Sigmoid colon (tissue), 7 donors: ENCODE measurements around the gene SLC35G1. TPM values are rescaled to one million over a fixed set of nuclear protein-coding genes. Genes with fewer than 3 reads are reported as not detected.

Experiments
- DNase-seq: peaks from one replicate; pipeline ENCODE4 v3.0.0-alpha.2; 2019
- H3K27ac ChIP-seq, 4 donors: fragments of 200-600 bp; sonication (generic); one replicate each; pipeline ENCODE4 v1.5.1; 2016 to 2019; ENCODE audit warnings: mild to moderate bottlenecking in 1 of 4
- H3K27me3 ChIP-seq, 3 donors: fragments of 200-600 bp; sonication (generic); one replicate each; pipeline ENCODE4 v1.5.1; 2019; ENCODE audit warnings: mild to moderate bottlenecking in 1 of 3
- H3K36me3 ChIP-seq, 4 donors: fragments of 200-600 bp; sonication (generic); one replicate each; pipeline ENCODE4 v1.5.1; 2016 to 2019
- H3K4me1 ChIP-seq, 4 donors: fragments of 200-600 bp; sonication (generic); one replicate each; pipeline ENCODE4 v1.5.1; 2017 to 2019
- H3K4me3 ChIP-seq, 4 donors: fragments of 200-600 bp; sonication (generic); one replicate each; pipeline ENCODE4 v1.5.1; 2017 to 2019; ENCODE audit warnings: mild to moderate bottlenecking in 2 of 4, moderate library complexity in 1 of 4
- H3K9me3 ChIP-seq, 4 donors: fragments of 200-600 bp in 3 of 4; sonication (generic) in 3 of 4; one replicate each; pipeline versions ENCODE4 v1.5.1 to v1.6.1; 2013 to 2019
- EP300 ChIP-seq, 4 donors: sonication (generic); formaldehyde crosslinking; IDR thresholded peaks; one replicate each; pipeline ENCODE4 v1.6.1; 2017; ENCODE audit warnings: antibody characterized with exemption in 4 of 4
- POLR2A ChIP-seq, 2 donors: fragments of 450-650 bp; IDR thresholded peaks; one replicate each; pipeline ENCODE4 v1.6.1; 2016; ENCODE audit warnings: antibody characterized with exemption in 2 of 2, mild to moderate bottlenecking in 2 of 2, moderate library complexity in 2 of 2
- POLR2AphosphoS5 ChIP-seq, 4 donors: sonication (generic); formaldehyde crosslinking; IDR thresholded peaks; one replicate each; pipeline ENCODE4 v1.6.1; 2017; ENCODE audit warnings: antibody characterized with exemption in 4 of 4
- WGBS, 2 donors: extraction: QIAGEN DNeasy Blood & Tissue Kit; methylation state at CpG; one replicate each; pipeline ENCODE4 v1.1.7; 2013; 5-methylcytosine and 5-hydroxymethylcytosine counted together
- intact Hi-C: fragments of 100-400 bp; cut with DNase I; formaldehyde crosslinking; loops from one replicate; pipeline ENCODE4 v1.15.1; 2023
- polyA plus RNA-seq, 3 donors: library from polyadenylated mRNA; stranded (reverse); fragments of 200-250 nt; gene quantifications; one replicate each; pipeline ENCODE4 v1.2.3, GENCODE V29; 2013
- total RNA-seq, 4 donors: library from RNA; depleted of rRNA; stranded (reverse); fragments of >200 nt; gene quantifications; one replicate each; pipeline ENCODE4 v1.1.0, GENCODE V29; 2016
- TF ChIP-seq, protein P1 (sequence below), 4 experiments: fragments of 450-650 bp in 3 of 4; fragments of 200-600 bp in 1 of 4; IDR thresholded peaks; one replicate each; pipeline ENCODE4 v1.5.1; 2016 to 2019; ENCODE audit warnings: antibody characterized with exemption in 4 of 4, mild to moderate bottlenecking in 3 of 4, moderate library complexity in 2 of 4
- donor health status: healthy with polysubstance abuse.
- donor health status: Bipolar disorder and iron deficiency.
- donor health status: healthy.

Gene SLC35G1
- total and polyA plus RNA-seq, 7 donors, result 2.2 to 12.6 (median 6.0) TPM

DNA sequence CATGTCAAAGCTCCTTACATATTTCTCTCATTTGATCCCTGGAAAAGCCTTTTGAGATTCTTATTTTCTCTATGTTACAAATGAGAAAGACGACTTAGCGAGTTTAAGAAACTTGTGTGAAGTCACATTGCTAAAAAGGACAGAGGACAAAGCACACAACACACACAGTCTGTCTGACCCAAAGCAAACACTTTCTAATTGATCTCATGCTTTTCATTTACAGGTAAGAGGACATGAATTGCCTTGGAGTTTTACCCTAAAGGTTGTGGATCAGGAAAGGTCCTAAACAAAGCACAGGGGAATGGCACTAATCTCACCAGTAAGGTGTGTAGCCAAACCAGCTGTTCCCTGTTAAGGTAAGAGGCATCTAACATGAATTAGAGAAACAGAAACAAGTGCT is 18.7 kb downstream of the SLC35G1 start:
- Histone ChIP-seq H3K4me1 (peaks cover 0 to 10% (median 3%) of the 10 kb centered on the region in 4 donors), H3K4me3 (no peak overlapping the region), H3K27ac (no peak overlapping the region), H3K36me3 (peaks cover 0 to 11% (median 0%) of the 10 kb centered on the region in 4 donors), H3K9me3 (no peaks in the 10 kb centered on the region), H3K27me3 (no peaks in the 10 kb centered on the region)
- WGBS, 2 donors, result 97 to 99% methylated on average over 2 of the region's 2 CpGs
- TF ChIP-seq EP300 (IDR thresholded peaks at IDR 0.05), result no peak
- TF ChIP-seq, protein P1, sequence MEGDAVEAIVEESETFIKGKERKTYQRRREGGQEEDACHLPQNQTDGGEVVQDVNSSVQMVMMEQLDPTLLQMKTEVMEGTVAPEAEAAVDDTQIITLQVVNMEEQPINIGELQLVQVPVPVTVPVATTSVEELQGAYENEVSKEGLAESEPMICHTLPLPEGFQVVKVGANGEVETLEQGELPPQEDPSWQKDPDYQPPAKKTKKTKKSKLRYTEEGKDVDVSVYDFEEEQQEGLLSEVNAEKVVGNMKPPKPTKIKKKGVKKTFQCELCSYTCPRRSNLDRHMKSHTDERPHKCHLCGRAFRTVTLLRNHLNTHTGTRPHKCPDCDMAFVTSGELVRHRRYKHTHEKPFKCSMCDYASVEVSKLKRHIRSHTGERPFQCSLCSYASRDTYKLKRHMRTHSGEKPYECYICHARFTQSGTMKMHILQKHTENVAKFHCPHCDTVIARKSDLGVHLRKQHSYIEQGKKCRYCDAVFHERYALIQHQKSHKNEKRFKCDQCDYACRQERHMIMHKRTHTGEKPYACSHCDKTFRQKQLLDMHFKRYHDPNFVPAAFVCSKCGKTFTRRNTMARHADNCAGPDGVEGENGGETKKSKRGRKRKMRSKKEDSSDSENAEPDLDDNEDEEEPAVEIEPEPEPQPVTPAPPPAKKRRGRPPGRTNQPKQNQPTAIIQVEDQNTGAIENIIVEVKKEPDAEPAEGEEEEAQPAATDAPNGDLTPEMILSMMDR (IDR thresholded peaks at IDR 0.05), result no peak
- TF ChIP-seq POLR2AphosphoS5 (IDR thresholded peaks at IDR 0.05), result no peak
- TF ChIP-seq POLR2A (IDR thresholded peaks at IDR 0.05), result no peak
- no peak for DNase-seq
- intact Hi-C loops, result loop anchor here (10.0 kb wide), 1 partner anchor 532 kb away; no protein-coding TSS in a partner anchor

DNA sequence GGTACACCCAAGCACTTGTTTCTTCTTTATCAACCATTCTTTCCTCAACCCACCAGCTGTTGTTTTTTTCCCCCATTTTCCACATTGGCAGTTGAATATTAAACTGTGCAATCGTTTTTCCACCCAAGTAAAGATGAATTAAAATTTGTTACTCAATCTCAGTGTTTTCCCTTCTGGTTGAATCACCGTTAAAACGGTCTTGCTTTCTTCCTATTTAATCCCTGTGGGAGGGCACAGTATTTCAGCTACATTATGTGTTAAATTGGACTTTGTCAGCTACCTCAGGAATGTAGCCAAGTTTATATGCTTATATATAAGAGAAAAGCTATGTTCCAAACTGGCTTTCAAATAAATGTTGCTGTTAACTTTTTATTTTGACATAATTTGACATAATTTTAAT is 19.9 kb downstream of the SLC35G1 start:
- DNase-seq, result no peak
- Histone ChIP-seq H3K9me3 (no peaks in the 10 kb centered on the region), H3K4me1 (peaks cover 0 to 13% (median 3%) of the 10 kb centered on the region in 4 donors), H3K27ac (no peak overlapping the region), H3K27me3 (no peaks in the 10 kb centered on the region), H3K4me3 (no peak overlapping the region), H3K36me3 (no peaks in the 10 kb centered on the region)
- intact Hi-C loops, result loop anchor here (10.0 kb wide), 1 partner anchor 531 kb away; no protein-coding TSS in a partner anchor
- TF ChIP-seq, protein P1 (IDR thresholded peaks at IDR 0.05), result no peak
- TF ChIP-seq POLR2A (IDR thresholded peaks at IDR 0.05), result no peak
- 63 to 80% methylated on average over 3 of the region's 3 CpGs for WGBS, 2 donors

DNA sequence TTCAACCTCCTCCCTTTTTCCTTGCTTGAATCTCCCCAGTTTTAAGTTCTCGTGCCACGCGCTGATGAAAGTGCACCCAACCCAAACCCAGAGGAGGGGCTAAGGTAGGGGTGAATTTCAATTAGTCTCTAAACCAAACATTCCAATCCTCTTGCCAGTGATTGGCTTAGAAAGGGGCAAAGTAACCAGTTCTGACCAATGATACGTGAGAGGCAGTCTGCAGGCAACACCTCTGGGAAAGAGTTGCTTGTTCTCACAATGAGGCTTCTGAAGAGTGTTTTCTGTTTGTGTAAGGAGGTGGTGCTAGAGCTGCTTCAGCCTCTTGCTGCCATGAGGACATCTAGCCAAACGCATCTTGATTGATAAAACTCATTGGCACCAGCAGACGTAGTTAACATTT is 21.8 kb downstream of the SLC35G1 start:
- intact Hi-C loops, result loop anchor here (10.0 kb wide), 1 partner anchor 529 kb away; no protein-coding TSS in a partner anchor
- 90 to 94% methylated on average over 6 of the region's 6 CpGs for WGBS, 2 donors
- no peak for TF ChIP-seq POLR2A (IDR thresholded peaks at IDR 0.05)
- TF ChIP-seq POLR2AphosphoS5 (IDR thresholded peaks at IDR 0.05), result no peak
- TF ChIP-seq, protein P1 (IDR thresholded peaks at IDR 0.05), result no peak
- TF ChIP-seq EP300 (IDR thresholded peaks at IDR 0.05), result no peak
- no peak for DNase-seq
- H3K36me3 ChIP-seq, result no peaks in the 10 kb centered on the region
- no peak overlapping the region for H3K4me3 ChIP-seq
- peaks cover 0 to 13% (median 3%) of the 10 kb centered on the region in 4 donors for H3K4me1 ChIP-seq
- no peak overlapping the region for H3K27ac ChIP-seq
- no peaks in the 10 kb centered on the region for H3K9me3 ChIP-seq
- no peaks in the 10 kb centered on the region for H3K27me3 ChIP-seq

DNA sequence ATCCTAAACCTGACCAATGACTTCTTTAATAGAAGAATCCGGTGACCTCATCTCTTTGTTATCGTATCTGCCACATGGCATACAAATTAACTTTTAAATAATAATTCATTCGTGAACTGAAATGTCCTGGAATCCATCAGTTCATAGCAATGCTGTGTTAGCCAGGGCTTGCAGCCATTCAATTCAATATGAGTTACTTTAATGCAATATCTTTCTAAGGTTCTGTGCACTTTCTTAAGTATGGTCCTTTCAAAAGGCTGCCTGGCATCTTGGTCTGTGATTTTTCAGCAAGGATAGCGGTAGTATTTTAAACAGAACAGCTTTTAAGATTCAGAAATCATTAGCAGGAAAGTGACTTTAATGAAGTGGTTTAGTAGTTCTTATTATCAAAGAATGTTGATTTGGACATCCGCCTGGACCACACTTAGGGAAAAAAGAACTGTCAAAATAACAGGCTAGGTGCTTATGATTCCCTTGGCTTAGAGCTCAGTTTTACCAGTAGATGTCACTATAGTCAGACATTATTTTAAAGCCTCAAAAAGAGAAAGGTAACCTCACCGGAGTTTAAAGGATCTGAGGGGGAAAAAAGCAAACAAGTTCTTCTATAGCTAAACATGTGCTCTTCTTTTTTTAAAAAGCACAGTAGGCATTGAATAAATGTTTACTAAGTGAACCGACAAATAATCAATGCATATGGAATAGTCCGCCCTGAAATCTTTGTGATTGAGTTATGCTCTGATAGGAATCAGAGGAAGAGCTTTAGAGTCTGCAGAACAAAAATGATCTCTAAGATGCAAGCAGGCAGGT is 22.7 kb downstream of the SLC35G1 start:
- no peaks in the 10 kb centered on the region for H3K36me3 ChIP-seq
- peak overlapping the region in 1 of 4 donors; percentile 8 for H3K4me3 ChIP-seq
- peaks cover 0 to 13% (median 3%) of the 10 kb centered on the region in 4 donors for H3K4me1 ChIP-seq
- H3K27ac ChIP-seq, result no peak overlapping the region
- WGBS, 2 donors, result 62 to 69% methylated on average over 8 of the region's 8 CpGs
- no peaks in the 10 kb centered on the region for H3K9me3 ChIP-seq
- no peak for TF ChIP-seq POLR2A (IDR thresholded peaks at IDR 0.05)
- no peak for TF ChIP-seq EP300 (IDR thresholded peaks at IDR 0.05)
- TF ChIP-seq POLR2AphosphoS5 (IDR thresholded peaks at IDR 0.05), result no peak
- TF ChIP-seq, protein P1 (IDR thresholded peaks at IDR 0.05), result peak; percentile 29 to 51 (median 44)
- intact Hi-C loops, result loop anchor here (1.0 to 10.0 kb wide), 2 partner anchors 404 to 528 kb away; no protein-coding TSS in a partner anchor
- DNase-seq, result no peak
- H3K27me3 ChIP-seq, result no peaks in the 10 kb centered on the region
